Hepatocyte (in vitro differentiated cells): ENCODE results near the gene FHOD3. TPM values are rescaled to one million over a fixed set of nuclear protein-coding genes. Genes with fewer than 3 reads are reported as not detected.
A peak's percentile ranks its signal among the peaks of the same experiment; 100 is the strongest.

Source experiments
- DNase-seq: peaks from one replicate; pipeline ENCODE4 v3.0.0-alpha.2; 2016; ENCODE audit warnings: low spot score
- H2AFZ ChIP-seq: fragments of 200-600 bp; sonication (generic); 2 replicates; pipeline ENCODE4 v1.6.0; 2016; ENCODE audit warnings: antibody characterized with exemption, mild to moderate bottlenecking
- H3K27ac ChIP-seq: fragments of 200-600 bp; sonication (generic); 2 replicates; pipeline ENCODE4 v1.5.1; 2016; ENCODE audit warnings: mild to moderate bottlenecking
- H3K27me3 ChIP-seq: fragments of 200-600 bp; sonication (generic); 2 replicates; pipeline ENCODE4 v1.6.1; 2016
- H3K36me3 ChIP-seq: fragments of 200-600 bp; sonication (generic); replicated peaks from 2 replicates; pipeline ENCODE4 v1.5.1; 2016; ENCODE audit warnings: low read depth; ENCODE audit not compliant: insufficient read depth
- H3K4me1 ChIP-seq: fragments of 200-600 bp; sonication (generic); 2 replicates; pipeline ENCODE4 v1.5.1; 2016; ENCODE audit warnings: mild to moderate bottlenecking, moderate library complexity; ENCODE audit not compliant: insufficient read depth
- H3K4me2 ChIP-seq: fragments of 200-600 bp; sonication (generic); 2 replicates; pipeline ENCODE4 v1.6.0; 2016
- H3K4me3 ChIP-seq: fragments of 200-600 bp; sonication (generic); 2 replicates; pipeline ENCODE4 v1.5.1; 2016; ENCODE audit warnings: mild to moderate bottlenecking
- H3K79me2 ChIP-seq: fragments of 200-600 bp; sonication (generic); 2 replicates; pipeline ENCODE4 v1.6.0; 2017; ENCODE audit warnings: mild to moderate bottlenecking
- H3K9me2 ChIP-seq: fragments of 200-600 bp; sonication (generic); replicated peaks from 2 replicates; pipeline ENCODE4 v1.6.0; 2017; ENCODE audit warnings: mild to moderate bottlenecking; ENCODE audit not compliant: insufficient read depth
- H3K9me3 ChIP-seq: fragments of 200-600 bp; sonication (generic); 2 replicates; pipeline ENCODE4 v1.5.1; 2016; ENCODE audit warnings: low read depth, mild to moderate bottlenecking
- H4K20me1 ChIP-seq: fragments of 200-600 bp; sonication (generic); 2 replicates; pipeline ENCODE4 v1.6.0; 2016; ENCODE audit warnings: mild to moderate bottlenecking; ENCODE audit not compliant: insufficient read depth, poor library complexity, severe bottlenecking
- CTCF ChIP-seq: fragments of 200-600 bp; sonication (generic); IDR thresholded peaks from 2 replicates; pipeline ENCODE4 v1.5.1; 2016; ENCODE audit warnings: antibody characterized with exemption, mild to moderate bottlenecking; ENCODE audit not compliant: poor library complexity
- EZH2 ChIP-seq: fragments of 200-600 bp; sonication (generic); IDR thresholded peaks from 2 replicates; pipeline ENCODE4 v1.6.1; 2016; ENCODE audit warnings: antibody characterized with exemption, mild to moderate bottlenecking, borderline replicate concordance
- EZH2phosphoT487 ChIP-seq: fragments of 200-600 bp; sonication (generic); IDR thresholded peaks from one replicate; pipeline ENCODE4 v1.6.1; 2018; ENCODE audit warnings: antibody characterized with exemption, mild to moderate bottlenecking, low read depth, moderate library complexity; ENCODE audit not compliant: unreplicated experiment, severe bottlenecking
- WGBS: methylation state at CpG from one replicate; pipeline ENCODE4 v1.1.6; 2016; ENCODE audit warnings: low lambda C conversion rate; ENCODE audit errors: missing lambda C conversion rate; 5-methylcytosine and 5-hydroxymethylcytosine counted together
- polyA plus RNA-seq: library from polyadenylated mRNA; unstranded; fragments of >200 nt; fragmentation: Nextera tagmentation; extraction: Ambion mirVana; gene quantifications from 2 replicates; pipeline ENCODE4 v1.2.1, GENCODE V29; 2016
- total RNA-seq: library from RNA; depleted of rRNA; stranded (reverse); fragments of >200 nt; gene quantifications from 2 replicates; pipeline ENCODE4 v1.2.3, GENCODE V29; 2014

FHOD3 gene
- total and polyA plus RNA-seq, 2 experiments from 2014 or later: 1.7 to 2.7 TPM

- no peaks in the 10 kb centered on the region for H3K9me2 ChIP-seq
- H3K9me3 ChIP-seq: no peaks in the 10 kb centered on the region
- no peak overlapping the region for H3K4me2 ChIP-seq
- peaks cover 2% of the 10 kb centered on the region for H3K36me3 ChIP-seq
- H3K27ac ChIP-seq: no peak overlapping the region
- TF ChIP-seq EZH2 (no peak), CTCF (no peak), EZH2phosphoT487 (no peak)
- H4K20me1 ChIP-seq: no peaks in the 10 kb centered on the region
- no peak overlapping the region for H2AFZ ChIP-seq
- 87% methylated on average over 5 of the region's 5 CpGs for WGBS
- DNase-seq: peak; percentile 0
- no peaks in the 10 kb centered on the region for H3K27me3 ChIP-seq
- no peak overlapping the region for H3K4me3 ChIP-seq
- no peaks in the 10 kb centered on the region for H3K79me2 ChIP-seq
- H3K4me1 ChIP-seq: peaks cover 4% of the 10 kb centered on the region
Measured at GRCh38 chr18:36327352-36328316, 30.1 kb downstream of the FHOD3 start.

- H2AFZ ChIP-seq: no peak overlapping the region
- peak; percentile 1 for DNase-seq
- H3K27me3 ChIP-seq: no peaks in the 10 kb centered on the region
- H4K20me1 ChIP-seq: no peaks in the 10 kb centered on the region
- no peak overlapping the region for H3K4me2 ChIP-seq
- H3K79me2 ChIP-seq: no peaks in the 10 kb centered on the region
- H3K27ac ChIP-seq: no peak overlapping the region
- H3K36me3 ChIP-seq: peaks cover 2% of the 10 kb centered on the region
- TF ChIP-seq CTCF (no peak), EZH2 (no peak), EZH2phosphoT487 (no peak)
- 84% methylated on average over 3 of the region's 3 CpGs for WGBS
- no peak overlapping the region for H3K4me3 ChIP-seq
- H3K4me1 ChIP-seq: peaks cover 4% of the 10 kb centered on the region
- H3K9me3 ChIP-seq: no peaks in the 10 kb centered on the region
- H3K9me2 ChIP-seq: no peaks in the 10 kb centered on the region
Measured at GRCh38 chr18:36328385-36328858, 30.9 kb downstream of the FHOD3 start.

GRCh38 chr18:36328916-36329315, 31.4 kb downstream of the FHOD3 start:
- WGBS: 97% methylated on average over 6 of the region's 6 CpGs
- no peak overlapping the region for H2AFZ ChIP-seq
- H3K27me3 ChIP-seq: no peaks in the 10 kb centered on the region
- peak; percentile 0 for DNase-seq
- H3K4me3 ChIP-seq: no peak overlapping the region
- no peaks in the 10 kb centered on the region for H3K9me3 ChIP-seq
- H3K27ac ChIP-seq: no peak overlapping the region
- no peaks in the 10 kb centered on the region for H3K9me2 ChIP-seq
- no peaks in the 10 kb centered on the region for H4K20me1 ChIP-seq
- H3K4me2 ChIP-seq: no peak overlapping the region
- peaks cover 2% of the 10 kb centered on the region for H3K36me3 ChIP-seq
- no peak for TF ChIP-seq CTCF
- TF ChIP-seq EZH2phosphoT487: no peak
- no peak for TF ChIP-seq EZH2
- H3K79me2 ChIP-seq: no peaks in the 10 kb centered on the region
- H3K4me1 ChIP-seq: peaks cover 8% of the 10 kb centered on the region
